Mesendoderm (in vitro differentiated cells): ENCODE data around the gene SPI1.

Source experiments
- DNase-seq: peaks from one replicate; pipeline ENCODE4 v3.0.0; 2013
- H2AK5ac ChIP-seq: 2 replicates; pipeline ENCODE4 v1.6.1; 2013; ENCODE audit warnings: low read length, inconsistent platforms
- H2BK120ac ChIP-seq: 2 replicates; pipeline ENCODE4 v1.6.1; 2013; ENCODE audit warnings: low read depth, mild to moderate bottlenecking, low read length, moderate library complexity, mixed read lengths
- H2BK15ac ChIP-seq: replicated peaks from 2 replicates; pipeline ENCODE4 v1.6.1; 2013; ENCODE audit warnings: low read depth, mild to moderate bottlenecking, moderate library complexity
- H2BK5ac ChIP-seq: 2 replicates; pipeline ENCODE4 v1.6.1; 2013; ENCODE audit warnings: low read length, inconsistent platforms
- H3K18ac ChIP-seq: 2 replicates; pipeline ENCODE4 v1.6.1; 2013; ENCODE audit warnings: mild to moderate bottlenecking, low read length, mixed read lengths
- H3K23ac ChIP-seq: one replicate; pipeline ENCODE4 v1.6.1; 2013; ENCODE audit warnings: low read length
- H3K27ac ChIP-seq: 2 replicates; pipeline ENCODE4 v1.5.1; 2013; ENCODE audit warnings: low read depth, mild to moderate bottlenecking, inconsistent platforms, low read length, moderate library complexity
- H3K27me3 ChIP-seq: 2 replicates; pipeline ENCODE4 v1.6.1; 2013; ENCODE audit warnings: low read length, control low read depth, mild to moderate bottlenecking, inconsistent platforms; ENCODE audit not compliant: insufficient read depth, poor library complexity
- H3K36me3 ChIP-seq: 2 replicates; pipeline ENCODE4 v1.6.1; 2013; ENCODE audit warnings: low read length, inconsistent platforms; ENCODE audit not compliant: control insufficient read depth, insufficient read depth
- H3K4ac ChIP-seq: one replicate; pipeline ENCODE4 v1.6.1; 2013; ENCODE audit warnings: low read depth, mild to moderate bottlenecking, low read length, moderate library complexity
- H3K4me1 ChIP-seq: 2 replicates; pipeline ENCODE4 v1.6.1; 2013; ENCODE audit warnings: low read depth, low read length, inconsistent platforms; ENCODE audit not compliant: control insufficient read depth
- H3K4me2 ChIP-seq: 2 replicates; pipeline ENCODE4 v1.6.1; 2013; ENCODE audit warnings: low read length
- H3K4me3 ChIP-seq: 2 replicates; pipeline ENCODE4 v1.5.1; 2013; ENCODE audit warnings: mild to moderate bottlenecking, low read length
- H3K56ac ChIP-seq: one replicate; pipeline ENCODE4 v1.6.1; 2013; ENCODE audit warnings: low read length
- H3K79me1 ChIP-seq: 2 replicates; pipeline ENCODE4 v1.6.1; 2013; ENCODE audit warnings: low read length, inconsistent platforms
- H3K79me2 ChIP-seq: 2 replicates; pipeline ENCODE4 v1.6.1; 2013; ENCODE audit warnings: mild to moderate bottlenecking, low read length; ENCODE audit not compliant: control insufficient read depth, insufficient read depth
- H3K9ac ChIP-seq: 2 replicates; pipeline ENCODE4 v1.6.1; 2013; ENCODE audit warnings: low read length, inconsistent platforms
- H4K5ac ChIP-seq: one replicate; pipeline ENCODE4 v1.6.1; 2013; ENCODE audit warnings: low read length
- H4K8ac ChIP-seq: one replicate; pipeline ENCODE4 v1.6.1; 2013; ENCODE audit warnings: low read depth, mild to moderate bottlenecking, control low read depth, low read length, moderate library complexity
- WGBS: extraction: QIAGEN DNeasy Blood & Tissue Kit; methylation state at CpG from one replicate; pipeline ENCODE4 v1.1.7; 2013; ENCODE audit warnings: low lambda C conversion rate, missing lambda C conversion rate; ENCODE audit not compliant: insufficient coverage; ENCODE audit errors: extremely low coverage; 5-methylcytosine and 5-hydroxymethylcytosine counted together

SPI1 gene

GRCh38 chr11:47415949-47416472, 37.7 kb upstream of the SPI1 start:
- no peaks in the 10 kb centered on the region for H3K27me3 ChIP-seq
- peak; percentile 80 for DNase-seq
- H4K8ac ChIP-seq = no peak overlapping the region
- H3K27ac ChIP-seq = peak overlapping the region; percentile 33
- no peaks in the 10 kb centered on the region for H3K79me2 ChIP-seq
- peaks cover 9% of the 10 kb centered on the region for H3K36me3 ChIP-seq
- peak overlapping the region; percentile 15 for H3K56ac ChIP-seq
- no peak overlapping the region for H2BK120ac ChIP-seq
- H2BK15ac ChIP-seq = no peak overlapping the region
- no peaks in the 10 kb centered on the region for H3K4me1 ChIP-seq
- no peak overlapping the region for H3K9ac ChIP-seq
- H4K5ac ChIP-seq = no peak overlapping the region
- H3K79me1 ChIP-seq = no peaks in the 10 kb centered on the region
- no peak overlapping the region for H3K4me3 ChIP-seq
- H3K4me2 ChIP-seq = no peak overlapping the region
- H3K18ac ChIP-seq = no peak overlapping the region
- no peak overlapping the region for H3K4ac ChIP-seq
- H3K23ac ChIP-seq = no peak overlapping the region
- whole genome bisulfite sequencing = no CpG with 5 or more reads among the region's 13 CpGs
- no peak overlapping the region for H2BK5ac ChIP-seq
- H2AK5ac ChIP-seq = no peak overlapping the region

GRCh38 chr11:47415091-47415854, 36.9 kb upstream of the SPI1 start:
- Histone ChIP-seq H2BK120ac (no peak overlapping the region), H3K4ac (no peak overlapping the region), H3K79me1 (no peaks in the 10 kb centered on the region), H4K5ac (no peak overlapping the region), H3K4me1 (no peaks in the 10 kb centered on the region), H2BK5ac (no peak overlapping the region), H3K4me2 (no peak overlapping the region), H3K4me3 (no peak overlapping the region), H2AK5ac (no peak overlapping the region), H3K9ac (no peak overlapping the region), H3K18ac (no peak overlapping the region), H3K79me2 (no peaks in the 10 kb centered on the region), H3K23ac (no peak overlapping the region), H2BK15ac (no peak overlapping the region), H3K36me3 (peaks cover 5% of the 10 kb centered on the region), H4K8ac (no peak overlapping the region), H3K27me3 (no peaks in the 10 kb centered on the region), H3K56ac (no peak overlapping the region), H3K27ac (no peak overlapping the region)
- no CpG with 5 or more reads among the region's 31 CpGs for WGBS
- DNase-seq = no peak

- no peak overlapping the region for H3K23ac ChIP-seq
- no peak overlapping the region for H2BK120ac ChIP-seq
- no peaks in the 10 kb centered on the region for H3K4me1 ChIP-seq
- no peak overlapping the region for H3K4me3 ChIP-seq
- H3K56ac ChIP-seq = no peak overlapping the region
- no peak overlapping the region for H3K4me2 ChIP-seq
- no peak overlapping the region for H3K9ac ChIP-seq
- no peak overlapping the region for H3K27ac ChIP-seq
- no peak overlapping the region for H2BK15ac ChIP-seq
- no peaks in the 10 kb centered on the region for H3K79me1 ChIP-seq
- no peaks in the 10 kb centered on the region for H3K79me2 ChIP-seq
- no peak overlapping the region for H2BK5ac ChIP-seq
- peaks cover 4% of the 10 kb centered on the region for H3K36me3 ChIP-seq
- H4K5ac ChIP-seq = no peak overlapping the region
- no peak overlapping the region for H4K8ac ChIP-seq
- no peak overlapping the region for H2AK5ac ChIP-seq
- no peak overlapping the region for H3K4ac ChIP-seq
- WGBS = no CpG with 5 or more reads among the region's 19 CpGs
- no peak overlapping the region for H3K18ac ChIP-seq
- H3K27me3 ChIP-seq = no peaks in the 10 kb centered on the region
- DNase-seq = no peak
Observed at GRCh38 chr11:47414685-47415070, 36.3 kb upstream of the SPI1 start.

GRCh38 chr11:47413908-47414684, 35.7 kb upstream of the SPI1 start:
- Histone ChIP-seq H2AK5ac (no peak overlapping the region), H4K8ac (no peak overlapping the region), H3K23ac (no peak overlapping the region), H3K4me1 (no peaks in the 10 kb centered on the region), H3K4me2 (no peak overlapping the region), H3K4ac (no peak overlapping the region), H4K5ac (no peak overlapping the region), H3K36me3 (peaks cover 3% of the 10 kb centered on the region), H3K9ac (no peak overlapping the region), H2BK5ac (no peak overlapping the region), H3K79me2 (no peaks in the 10 kb centered on the region), H2BK15ac (no peak overlapping the region), H3K18ac (no peak overlapping the region), H3K4me3 (no peak overlapping the region), H2BK120ac (no peak overlapping the region), H3K79me1 (no peaks in the 10 kb centered on the region), H3K27ac (no peak overlapping the region), H3K56ac (no peak overlapping the region), H3K27me3 (no peaks in the 10 kb centered on the region)
- DNase-seq = no peak
- WGBS = no CpG with 5 or more reads among the region's 16 CpGs

- H3K23ac ChIP-seq = no peak overlapping the region
- H2BK120ac ChIP-seq = no peak overlapping the region
- no peak overlapping the region for H2BK15ac ChIP-seq
- H4K8ac ChIP-seq = no peak overlapping the region
- no peak overlapping the region for H4K5ac ChIP-seq
- no peak for DNase-seq
- no peaks in the 10 kb centered on the region for H3K27me3 ChIP-seq
- no peak overlapping the region for H3K9ac ChIP-seq
- peaks cover 2% of the 10 kb centered on the region for H3K4me1 ChIP-seq
- H3K27ac ChIP-seq = no peak overlapping the region
- no peak overlapping the region for H2AK5ac ChIP-seq
- H3K4ac ChIP-seq = no peak overlapping the region
- WGBS = no CpG with 5 or more reads among the region's 13 CpGs
- H3K18ac ChIP-seq = no peak overlapping the region
- H3K36me3 ChIP-seq = peaks cover 3% of the 10 kb centered on the region
- no peak overlapping the region for H2BK5ac ChIP-seq
- no peaks in the 10 kb centered on the region for H3K79me2 ChIP-seq
- H3K56ac ChIP-seq = no peak overlapping the region
- H3K4me2 ChIP-seq = no peak overlapping the region
- H3K79me1 ChIP-seq = peaks cover 4% of the 10 kb centered on the region
- H3K4me3 ChIP-seq = no peak overlapping the region
Observed at GRCh38 chr11:47413351-47413750, 35.0 kb upstream of the SPI1 start.
